ENCODE data around the gene ROBO2.
A peak's percentile ranks its signal among the peaks of the same experiment; 100 is the strongest.

The ROBO2 gene

DNA sequence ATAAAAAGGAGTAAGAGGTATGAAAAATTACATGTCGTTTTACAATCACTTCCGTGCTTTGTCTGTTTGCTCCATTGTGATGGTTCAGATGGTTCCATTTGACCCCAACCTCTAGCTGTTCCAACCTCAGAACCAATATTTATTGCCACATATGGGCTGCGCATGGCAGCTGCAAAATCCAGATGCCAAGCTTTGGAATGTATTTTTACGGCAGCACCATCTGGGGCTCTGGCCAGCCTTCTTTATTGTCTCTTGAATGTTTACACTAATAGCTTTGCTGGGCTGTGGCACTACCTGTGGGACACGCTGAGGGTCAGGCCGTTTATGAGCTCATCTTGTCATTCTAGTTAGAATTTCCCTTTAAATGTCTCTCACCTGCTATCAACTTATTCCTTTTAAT lies 219.8 kb downstream of the ROBO2 start:
- no peak for DNase-seq (ENCODE audit: low read depth)

DNA sequence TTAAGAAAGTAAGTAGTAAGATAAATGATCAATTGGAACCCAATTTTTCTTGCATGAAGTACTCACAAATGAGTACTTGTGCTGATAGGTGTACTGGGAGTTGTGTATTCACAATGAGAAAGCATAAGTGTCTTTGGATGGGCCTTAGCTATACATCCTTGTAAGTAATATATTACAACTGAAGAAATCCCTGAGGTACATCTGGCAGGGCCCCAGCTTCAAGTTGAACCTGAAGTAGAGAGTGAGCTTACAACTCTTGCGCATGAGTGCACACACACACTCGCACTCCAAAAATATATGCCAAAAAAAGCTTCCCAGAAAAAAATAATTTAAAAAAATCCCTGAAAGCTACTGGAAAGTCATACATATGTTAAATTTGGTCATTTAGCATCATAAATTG lies 222.5 kb downstream of the ROBO2 start:
- DNase-seq (ENCODE audit: low read depth), result no peak

DNA sequence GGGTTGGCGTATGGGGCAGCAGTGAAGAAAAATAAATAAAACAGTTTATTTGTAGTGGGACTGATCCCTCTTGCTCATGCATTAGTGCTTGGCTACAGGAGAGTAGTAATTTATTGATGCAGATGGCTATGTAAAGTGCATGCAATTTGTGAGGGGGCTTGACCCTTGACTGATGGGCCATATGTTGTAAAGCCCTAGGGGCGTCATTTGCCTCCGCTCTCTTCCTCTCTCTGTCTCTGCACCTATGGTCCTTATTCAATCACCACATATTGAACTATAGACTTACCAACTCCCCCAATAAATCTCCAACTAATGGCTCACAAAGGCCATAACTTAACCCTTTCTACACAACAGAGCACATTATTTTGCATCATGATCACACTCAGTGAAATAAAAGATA lies 227.7 kb downstream of the ROBO2 start:
- DNase-seq (ENCODE audit: low read depth), result no peak

DNA sequence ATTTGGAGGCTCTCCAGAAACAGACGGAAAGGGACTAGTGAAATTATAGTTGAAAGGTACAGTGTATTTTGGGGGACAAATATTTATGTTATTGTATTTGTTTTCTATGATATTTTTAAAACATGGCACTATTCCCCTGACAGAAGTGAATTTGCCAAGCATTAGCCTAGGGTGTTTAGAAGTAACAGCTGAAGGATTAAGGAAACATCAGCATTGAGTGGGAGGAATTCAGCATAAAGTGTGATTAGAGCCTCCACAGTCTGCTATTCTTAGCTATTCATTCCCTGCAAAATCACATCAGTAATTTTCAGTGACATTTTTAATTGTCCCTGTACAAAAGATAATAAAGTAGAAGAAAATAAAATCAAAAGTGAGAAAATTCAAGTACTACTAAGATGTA lies 231.4 kb downstream of the ROBO2 start:
- no peak for DNase-seq (ENCODE audit: low read depth)

DNA sequence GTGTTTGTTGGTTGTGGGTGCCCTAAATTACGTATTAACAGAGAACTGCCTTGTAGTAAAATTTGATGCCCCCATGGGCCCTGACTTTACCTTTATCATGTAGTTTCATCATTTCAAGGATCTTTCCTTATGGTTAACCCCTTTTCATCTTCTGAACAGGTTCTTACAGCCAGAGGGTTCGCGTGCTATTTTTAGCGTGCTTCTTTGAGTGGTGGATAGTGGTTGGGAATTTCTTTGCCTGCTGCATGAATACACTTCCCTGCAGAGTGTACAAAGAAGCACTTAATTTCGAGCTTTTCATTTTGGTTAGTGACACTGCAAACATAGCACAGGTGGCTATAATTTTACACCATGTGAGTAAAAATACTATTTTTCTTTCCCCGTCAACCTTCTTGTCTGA lies 231.8 kb downstream of the ROBO2 start:
- no peak for DNase-seq (ENCODE audit: low read depth)

DNA sequence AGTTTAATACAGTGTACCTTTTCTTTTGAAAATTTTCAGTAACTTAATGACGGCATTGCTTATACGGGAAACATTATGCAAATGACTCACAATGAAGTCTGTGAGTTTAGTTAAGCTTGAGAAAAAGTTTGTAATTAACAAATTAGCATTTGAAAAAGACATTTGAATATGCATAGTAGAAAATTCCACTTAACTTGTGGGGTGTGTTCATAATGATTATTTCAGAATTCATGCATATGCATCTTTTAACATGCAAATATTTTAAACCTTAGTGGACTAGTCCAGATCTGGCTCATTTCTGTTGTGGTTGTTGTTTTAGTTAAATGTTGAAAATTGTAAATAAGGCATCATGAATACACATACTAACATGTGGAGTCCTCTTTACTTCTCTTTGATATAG lies 239.4 kb downstream of the ROBO2 start:
- no peak for DNase-seq (ENCODE audit: low read depth)

DNA sequence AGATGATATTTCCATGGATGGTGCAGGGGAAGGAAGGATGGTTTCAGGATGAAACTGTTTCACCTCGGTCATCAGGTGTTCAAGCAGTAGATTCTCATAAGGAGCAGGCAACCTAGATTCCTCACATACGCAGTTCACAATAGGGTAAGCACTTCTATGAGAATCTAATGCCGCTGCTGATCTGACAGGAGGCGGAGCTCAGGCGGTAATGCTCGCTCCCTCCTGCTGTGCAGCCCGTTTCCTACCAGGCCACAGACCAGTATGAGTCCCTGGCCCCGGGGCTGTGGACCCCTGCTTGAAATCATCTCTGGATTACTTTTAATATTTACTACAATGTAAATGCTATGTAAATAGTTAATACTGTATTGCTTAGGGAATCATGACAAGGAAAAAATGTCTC lies 241.8 kb downstream of the ROBO2 start:
- no peak for DNase-seq (ENCODE audit: low read depth)

DNA sequence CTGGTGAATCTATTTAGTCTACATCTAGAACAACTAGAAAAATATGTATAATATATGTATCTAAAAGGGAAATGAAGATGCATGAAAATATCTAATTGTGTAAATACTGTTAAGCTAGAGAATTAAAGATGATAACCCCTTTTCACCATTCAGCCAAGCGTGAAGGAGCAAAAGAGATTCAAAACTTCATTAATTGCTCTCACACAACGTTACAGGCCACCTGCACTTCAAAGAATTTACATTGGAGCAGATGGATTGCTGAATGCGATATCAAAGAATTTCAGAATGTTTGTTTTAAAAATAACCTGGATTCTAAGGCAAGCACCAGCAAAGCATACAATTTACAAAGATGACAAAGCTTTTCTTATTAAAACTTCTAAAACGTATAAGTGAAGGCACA lies 243.2 kb downstream of the ROBO2 start:
- no peak for DNase-seq (ENCODE audit: low read depth)

DNA sequence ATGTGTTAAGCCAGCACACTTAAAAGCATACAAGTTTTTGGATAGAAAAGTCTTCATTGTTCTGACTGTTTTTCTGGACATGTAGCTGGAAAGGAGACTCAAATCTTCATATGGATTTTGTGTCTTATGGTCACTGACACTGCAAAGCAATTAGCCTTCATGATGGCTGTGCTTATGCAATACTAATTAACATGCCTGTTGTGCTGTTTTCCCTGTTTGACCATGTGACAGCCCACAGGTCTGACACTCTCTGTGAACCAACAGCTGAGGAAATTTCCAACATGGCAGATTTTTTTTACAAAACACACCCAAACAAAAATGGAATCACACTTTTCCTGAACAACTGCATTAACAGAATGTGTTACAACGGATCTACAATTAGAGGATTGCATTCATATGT lies 248.4 kb downstream of the ROBO2 start:
- DNase-seq (ENCODE audit: low read depth), result no peak

DNA sequence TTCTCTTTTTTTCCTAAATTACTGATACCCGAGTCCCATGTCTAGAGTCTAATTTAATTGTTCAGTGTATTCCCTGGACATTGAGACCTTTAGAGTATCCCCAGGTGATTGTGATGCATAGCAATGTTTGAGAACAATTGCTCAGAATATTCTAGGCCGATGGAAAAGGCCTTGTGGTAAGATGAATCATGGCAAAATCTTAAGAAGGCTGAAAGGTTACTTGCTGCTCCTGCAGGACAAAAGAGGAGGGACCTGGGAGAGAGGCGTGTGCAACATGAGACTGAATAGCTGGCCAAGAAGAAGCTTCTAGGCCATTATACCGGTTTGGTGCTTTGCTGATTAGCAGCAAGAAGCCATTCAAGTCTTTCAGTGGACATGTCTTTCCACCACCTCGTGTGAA lies 256.6 kb downstream of the ROBO2 start:
- no peak for DNase-seq (ENCODE audit: low read depth)

DNA sequence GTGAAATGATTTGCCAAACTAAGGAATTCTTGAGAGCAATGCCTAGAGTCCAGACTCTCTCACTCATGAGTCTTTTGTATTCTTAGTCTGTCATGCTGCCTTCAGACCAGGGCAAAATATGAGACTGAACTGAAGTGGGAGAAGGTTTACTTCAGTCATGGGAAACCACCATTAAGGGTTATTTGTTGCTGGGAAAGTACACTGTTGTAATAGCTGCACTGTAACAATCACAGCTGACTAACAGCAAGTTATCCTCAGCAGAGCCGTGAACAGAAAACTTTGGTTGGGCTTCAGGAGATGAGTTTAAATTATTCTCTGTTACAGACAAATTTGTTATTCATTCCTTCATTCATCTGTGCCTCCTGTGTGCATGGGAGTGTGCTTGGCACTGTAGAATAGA lies 258.5 kb downstream of the ROBO2 start:
- DNase-seq (ENCODE audit: low read depth), result no peak

DNA sequence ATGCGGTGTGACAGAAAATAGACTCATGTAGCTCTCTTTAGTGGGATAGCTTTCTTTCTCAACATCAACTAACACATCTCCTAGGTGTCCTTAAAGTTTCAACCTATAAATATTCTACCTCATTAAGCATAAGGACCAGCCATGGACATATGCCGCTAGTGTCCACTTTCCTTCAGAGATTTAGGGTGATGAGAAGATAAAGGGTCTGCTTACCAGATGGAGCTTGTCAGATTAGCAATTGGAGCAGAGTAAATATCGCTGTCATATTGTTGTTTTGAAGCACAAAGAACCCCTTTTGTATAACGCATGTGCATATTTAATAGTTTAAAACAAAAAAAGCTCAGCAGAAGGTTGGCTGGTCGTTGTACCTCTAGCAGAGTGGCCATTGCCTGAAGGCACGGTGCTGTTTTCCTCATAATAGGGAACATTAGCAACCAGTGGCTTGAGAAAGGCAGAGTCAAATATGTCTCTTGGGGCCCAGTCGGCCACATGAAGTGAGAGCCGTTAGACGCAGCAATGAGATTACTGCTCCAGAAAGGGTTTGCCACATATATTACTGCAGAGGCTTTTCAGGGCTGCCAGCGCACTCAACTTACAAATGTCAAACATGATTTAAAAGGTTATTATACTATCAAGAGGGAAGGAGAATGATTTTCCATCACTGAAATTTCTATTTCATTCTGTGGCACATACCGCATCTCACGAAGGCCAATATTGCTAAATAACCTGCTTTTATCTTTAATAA lies 264.2 kb downstream of the ROBO2 start:
- no peak for DNase-seq (ENCODE audit: low read depth)

DNA sequence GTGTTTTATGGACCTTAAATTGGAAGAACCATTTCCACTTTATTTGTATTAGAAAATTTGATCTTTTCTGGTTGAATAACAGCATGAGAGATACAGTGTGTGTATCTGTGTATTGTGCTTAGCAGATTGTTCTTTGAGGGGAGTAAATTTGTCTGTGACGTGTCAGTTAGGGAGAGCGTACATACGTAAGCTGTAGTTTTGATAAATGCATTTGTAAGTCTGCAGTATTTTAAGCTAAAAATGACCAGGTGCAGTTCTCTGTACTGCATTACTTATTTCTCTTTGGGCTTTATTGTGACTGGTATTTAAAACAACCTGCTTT lies 264.8 kb downstream of the ROBO2 start:
- DNase-seq (ENCODE audit: low read depth), result no peak

DNA sequence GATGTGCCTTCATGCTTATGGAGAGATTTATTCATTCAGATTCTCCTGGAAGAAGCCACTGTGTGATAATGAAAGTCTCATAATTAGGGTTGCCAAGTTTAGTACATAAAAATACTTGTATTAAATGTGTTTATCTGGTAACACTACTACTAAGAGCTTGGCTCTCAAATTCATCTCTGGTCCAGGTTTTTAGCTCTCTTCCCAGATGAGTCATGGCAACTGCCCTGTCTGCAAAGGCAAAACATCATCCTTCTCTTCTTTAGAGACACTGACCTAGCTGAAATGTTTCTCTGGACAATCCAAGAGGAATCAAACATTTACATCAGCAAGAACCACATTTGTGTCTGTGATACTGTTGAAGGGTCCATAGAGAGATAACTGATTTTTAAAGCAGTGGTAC lies 269.6 kb downstream of the ROBO2 start:
- no peak for DNase-seq (ENCODE audit: low read depth)

DNA sequence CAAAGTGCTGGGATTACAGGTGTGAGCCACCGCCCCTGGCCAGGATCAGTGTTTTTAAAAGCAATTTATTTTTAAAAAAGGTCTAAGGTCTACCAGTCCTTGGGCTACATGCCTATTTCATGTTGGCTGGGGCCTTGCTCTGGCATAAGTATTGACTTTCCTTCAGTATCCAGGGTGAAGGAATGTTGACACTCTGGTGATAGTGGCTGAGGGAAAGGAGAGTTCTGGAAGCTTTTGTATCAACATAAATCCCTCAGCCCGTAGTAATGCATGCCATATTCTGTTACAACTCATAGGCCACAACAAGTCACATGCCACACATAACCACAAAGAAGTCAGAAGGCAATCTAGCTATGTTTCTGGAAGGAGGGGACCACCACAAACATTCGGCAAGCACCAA lies 273.9 kb downstream of the ROBO2 start:
- DNase-seq (ENCODE audit: low read depth), result no peak

DNA sequence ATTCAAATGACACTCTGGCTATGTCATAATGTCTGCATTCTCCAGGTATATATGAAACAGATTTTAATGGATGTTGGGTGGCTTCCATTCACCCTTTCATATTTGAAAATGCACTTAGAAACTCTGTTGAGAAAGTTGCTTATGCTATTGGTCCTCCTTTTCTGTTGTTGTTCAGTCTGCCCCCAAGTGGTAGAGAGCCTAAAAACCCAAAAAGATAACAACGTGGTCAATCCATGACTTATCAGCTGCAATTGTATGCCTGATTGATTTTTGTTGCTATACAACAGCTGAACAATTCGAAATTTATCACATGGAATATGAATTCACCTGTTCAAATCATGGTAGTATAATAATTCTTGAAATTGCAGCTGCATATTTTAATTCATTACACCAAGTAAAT lies 279.8 kb downstream of the ROBO2 start:
- DNase-seq (ENCODE audit: low read depth), result no peak

DNA sequence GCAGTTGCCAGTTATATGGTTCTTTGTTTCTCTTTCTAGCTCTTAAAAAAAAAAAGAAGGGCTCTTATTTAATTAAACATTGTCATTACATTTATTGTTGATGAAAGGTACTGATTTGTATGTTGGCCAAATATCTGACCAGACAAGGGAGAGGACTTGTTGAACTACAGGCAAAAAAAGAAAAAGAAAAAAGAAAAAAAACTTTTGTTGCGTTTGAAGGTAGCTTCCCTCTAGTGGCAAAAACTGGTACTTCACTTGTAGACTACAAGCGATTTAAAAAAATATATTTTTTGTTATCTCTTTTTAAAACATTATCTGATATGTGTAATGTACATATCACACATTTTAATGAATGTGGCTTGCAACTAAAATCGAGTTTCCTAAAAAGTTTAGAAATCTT lies 280.6 kb downstream of the ROBO2 start:
- peak; percentile 4 for DNase-seq (ENCODE audit: low read depth)

DNA sequence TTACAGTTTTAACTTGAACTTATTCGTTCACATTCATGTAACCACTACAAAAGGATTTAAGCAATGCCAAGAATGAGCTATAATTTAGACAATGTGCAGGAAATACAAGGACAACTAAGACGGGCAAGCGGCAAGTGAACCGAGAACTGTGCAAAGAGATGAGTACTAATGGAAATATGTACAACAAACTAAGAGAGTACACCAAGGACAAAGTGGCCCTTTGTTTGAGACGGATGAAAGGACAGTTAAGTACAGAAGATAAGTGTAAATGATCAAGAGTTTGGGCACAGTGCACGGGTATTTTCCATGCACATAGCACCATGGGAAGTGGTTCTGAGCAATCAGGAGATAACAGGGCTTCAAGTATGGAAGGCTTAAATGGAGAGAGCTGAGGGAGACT lies 281.7 kb downstream of the ROBO2 start:
- DNase-seq (ENCODE audit: low read depth), result no peak

DNA sequence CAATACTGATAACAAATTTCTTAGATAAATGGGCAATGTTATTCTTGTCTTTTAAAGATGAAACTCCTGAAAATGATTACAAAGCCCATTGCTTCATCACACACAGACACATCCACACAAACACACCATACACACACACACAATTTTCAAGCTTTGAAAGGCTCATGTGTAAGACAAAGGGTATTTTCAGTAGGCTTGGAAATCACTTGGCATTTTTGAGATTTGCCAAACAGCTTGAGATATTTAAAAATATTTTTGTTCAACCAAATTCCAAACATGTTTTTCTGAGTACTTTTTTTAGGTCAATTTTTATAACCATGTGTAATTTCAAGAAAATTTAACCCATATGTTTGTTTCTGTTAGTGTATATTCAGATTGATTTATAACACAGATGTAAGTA lies 283.7 kb downstream of the ROBO2 start:
- no peak for DNase-seq (ENCODE audit: low read depth)

DNA sequence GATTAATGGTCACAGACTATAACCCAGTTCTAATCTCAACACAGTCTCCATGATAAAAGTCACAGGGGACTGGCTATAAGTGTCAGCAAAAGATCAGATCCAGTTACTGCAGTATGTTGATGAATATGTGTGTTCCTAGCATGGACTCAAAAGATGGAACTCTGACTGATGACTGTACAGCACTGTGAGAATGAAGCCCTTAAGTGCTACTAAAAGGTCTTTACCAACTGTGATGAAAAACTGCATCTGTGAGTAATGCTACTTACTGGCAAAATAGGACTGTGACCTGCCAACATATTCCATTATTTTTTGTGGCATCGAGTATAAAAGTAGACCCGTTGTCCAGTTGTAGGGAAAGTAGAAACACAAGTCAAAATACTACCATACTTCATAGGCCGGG lies 284.2 kb downstream of the ROBO2 start:
- DNase-seq (ENCODE audit: low read depth), result no peak

DNA sequence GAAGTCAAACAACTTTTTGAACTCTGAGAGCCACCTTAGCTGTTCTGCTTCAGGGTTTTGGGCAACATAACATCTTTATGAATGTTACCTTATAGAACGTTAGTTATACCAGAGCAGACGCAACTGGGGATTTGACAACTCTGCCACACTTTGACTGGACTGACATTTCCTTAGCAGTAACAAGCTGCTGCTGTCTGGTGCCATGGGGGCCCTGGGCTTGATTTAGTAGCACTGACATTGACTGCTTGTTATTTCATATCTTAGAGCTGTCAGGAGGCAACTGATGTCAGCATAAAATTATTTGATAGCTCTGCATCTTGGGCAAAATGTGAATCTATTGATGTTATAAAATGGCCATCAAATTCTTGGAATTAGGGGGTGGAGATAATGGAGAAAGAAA lies 285.4 kb downstream of the ROBO2 start:
- DNase-seq (ENCODE audit: low read depth), result no peak

DNA sequence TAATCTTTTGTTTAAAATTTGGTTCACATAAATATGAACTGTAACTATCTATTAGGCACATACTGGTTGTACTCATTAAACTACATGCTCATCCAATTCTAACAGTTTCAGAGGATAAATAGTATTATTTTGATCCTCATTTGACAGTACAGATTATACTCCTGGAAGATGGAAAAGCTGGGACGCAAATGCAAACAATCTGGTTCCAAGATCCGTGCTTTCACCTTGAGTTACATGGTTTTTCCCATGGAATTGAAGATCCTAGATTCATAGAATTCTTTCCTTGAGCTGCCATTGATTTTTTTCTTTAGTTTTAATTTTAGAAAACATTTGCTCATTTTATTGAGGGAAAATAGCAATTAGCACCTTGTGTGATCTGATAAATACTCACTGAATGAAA lies 285.8 kb downstream of the ROBO2 start:
- no peak for DNase-seq (ENCODE audit: low read depth)

DNA sequence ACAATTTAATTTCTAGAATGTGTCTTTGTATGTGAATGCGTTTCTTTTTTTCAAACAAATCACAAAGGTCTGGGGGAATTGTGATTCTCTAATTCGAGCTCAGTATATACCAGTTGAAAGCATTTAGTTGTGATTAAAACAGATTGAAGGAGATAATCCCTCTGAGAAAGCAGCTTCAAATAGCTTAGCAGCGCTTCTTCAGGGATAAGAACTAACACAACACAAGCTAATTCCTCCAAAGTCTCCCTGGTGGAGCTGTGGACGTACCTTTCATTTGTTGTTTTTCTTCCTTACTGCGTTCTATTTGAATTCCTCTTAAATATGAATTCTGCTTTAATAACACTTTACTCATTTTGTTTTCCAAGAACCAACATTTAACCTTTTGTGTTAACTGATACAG lies 286.7 kb downstream of the ROBO2 start:
- no peak for DNase-seq (ENCODE audit: low read depth)

DNA sequence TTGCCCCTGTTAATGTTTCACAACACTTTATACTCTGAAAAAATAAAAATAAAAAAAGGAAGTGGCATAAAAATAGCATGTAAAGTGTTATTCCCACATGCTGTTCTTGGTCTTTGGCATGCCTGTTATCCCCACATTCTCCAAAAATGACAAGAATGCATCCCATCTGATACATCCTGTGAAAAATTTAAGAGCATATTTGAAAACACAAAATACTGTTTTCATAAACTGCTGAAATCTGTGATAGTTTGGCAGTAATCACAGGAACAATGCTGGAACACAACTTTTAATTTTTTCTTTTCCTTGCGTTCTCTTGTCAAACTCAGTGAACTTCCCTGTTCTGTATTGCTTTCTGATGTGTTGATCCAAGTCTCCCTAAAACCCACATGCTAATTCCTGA lies 288.8 kb downstream of the ROBO2 start:
- DNase-seq (ENCODE audit: low read depth), result no peak

DNA sequence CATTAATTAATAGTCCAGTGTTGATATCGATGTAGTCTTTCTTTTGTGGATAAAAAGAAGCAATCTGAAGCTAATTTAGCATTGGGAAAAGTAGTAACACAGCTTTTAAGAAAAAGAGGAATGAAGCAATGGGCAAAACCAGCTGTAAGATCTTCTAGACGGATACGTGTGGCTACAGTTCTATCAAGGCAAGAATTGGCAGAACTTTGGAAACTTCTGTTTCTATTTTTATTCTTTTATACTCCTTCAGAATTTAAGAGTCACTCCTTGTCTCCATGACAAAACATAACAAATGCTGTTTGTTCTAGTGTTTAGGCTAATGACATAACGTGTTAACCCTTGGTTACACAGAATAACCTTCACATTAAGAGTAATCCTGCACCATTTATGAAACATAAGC lies 289.2 kb downstream of the ROBO2 start:
- no peak for DNase-seq (ENCODE audit: low read depth)
